Fibroblast of skin of left biceps (primary cell): Measurements from ENCODE around the gene DLD.
"Not testable (repeated sequence)": the region's sequence is repeated elsewhere in the genome, so short reads cannot be mapped to it uniquely, and the experiment has no call there.

Experiments used
- DNase-seq, 2 experiments: peaks; one replicate each; pipeline ENCODE4 v3.0.0-alpha.2; 2013; ENCODE audit warnings: low read depth in 2 of 2

DLD gene

GRCh38 chr7:107944411-107945169 is 53.6 kb downstream of the DLD start:
- no peak for DNase-seq

GRCh38 chr7:107945332-107945731 is 54.3 kb downstream of the DLD start:
- DNase-seq = no peak

DNA sequence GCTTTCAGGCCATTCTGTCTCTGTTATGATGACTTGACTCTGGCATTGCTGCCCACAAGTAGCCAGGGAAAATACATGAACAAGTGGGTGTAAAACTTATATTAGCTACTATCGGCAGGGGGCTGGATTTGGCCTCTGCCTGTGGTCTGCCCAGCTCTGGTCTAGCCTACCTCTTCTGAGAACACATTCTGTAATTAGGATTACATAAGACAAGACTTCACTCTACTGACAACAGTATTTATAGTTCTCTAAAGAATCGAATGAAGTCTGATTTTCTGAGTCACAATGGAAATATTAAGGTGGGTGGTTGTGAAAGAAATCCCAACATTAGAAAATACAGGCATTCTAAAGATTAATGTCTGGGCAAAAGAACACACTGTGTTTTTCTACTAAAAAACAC is 55.5 kb downstream of the DLD start:
- DNase-seq = no peak

GRCh38 chr7:107946881-107947280 is 55.9 kb downstream of the DLD start:
- DNase-seq = no peak

DNA sequence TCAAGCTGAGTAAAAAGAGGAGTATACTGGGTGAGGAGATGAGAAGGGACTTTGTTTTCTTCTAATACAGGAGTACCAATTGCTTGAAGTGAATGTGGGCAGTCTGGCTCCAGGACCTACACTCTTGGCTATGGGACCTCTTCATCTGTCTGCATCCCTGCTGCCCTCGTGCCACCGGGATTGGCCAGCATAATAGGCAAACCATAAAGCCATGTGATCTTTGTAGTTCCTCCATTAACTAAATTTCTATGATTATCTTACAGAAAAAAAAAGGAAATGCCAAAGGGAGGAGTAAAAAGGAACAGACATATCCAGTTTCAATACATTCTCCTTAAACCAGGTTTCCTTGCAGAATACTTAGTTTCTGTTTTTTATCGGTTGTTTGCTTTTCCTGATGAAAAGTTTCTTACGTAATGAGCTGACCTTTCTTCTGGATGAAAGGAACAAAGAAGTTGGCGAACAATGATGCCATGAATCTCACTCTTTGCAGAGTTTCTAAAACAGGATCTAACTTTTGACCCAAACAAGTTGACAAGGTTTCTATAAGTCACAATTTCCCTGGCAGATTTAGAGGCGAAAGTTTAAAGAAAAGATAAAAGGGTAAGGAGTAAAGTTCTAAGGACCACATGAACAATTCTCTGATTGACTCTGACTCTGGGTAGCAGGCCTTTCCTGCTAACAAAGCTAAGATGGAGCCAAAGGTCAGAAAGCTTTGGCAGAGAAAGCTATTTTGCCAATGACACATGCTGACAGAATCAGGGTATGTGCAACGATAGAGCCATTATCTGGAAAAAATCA is 57.9 kb downstream of the DLD start:
- DNase-seq = peak in 1 of 2 experiments; percentile 45

- no peak for DNase-seq
Measured at GRCh38 chr7:107949443-107949935, 58.5 kb downstream of the DLD start.

- DNase-seq = no peak
Measured at GRCh38 chr7:107951172-107951787, 60.3 kb downstream of the DLD start.

DNA sequence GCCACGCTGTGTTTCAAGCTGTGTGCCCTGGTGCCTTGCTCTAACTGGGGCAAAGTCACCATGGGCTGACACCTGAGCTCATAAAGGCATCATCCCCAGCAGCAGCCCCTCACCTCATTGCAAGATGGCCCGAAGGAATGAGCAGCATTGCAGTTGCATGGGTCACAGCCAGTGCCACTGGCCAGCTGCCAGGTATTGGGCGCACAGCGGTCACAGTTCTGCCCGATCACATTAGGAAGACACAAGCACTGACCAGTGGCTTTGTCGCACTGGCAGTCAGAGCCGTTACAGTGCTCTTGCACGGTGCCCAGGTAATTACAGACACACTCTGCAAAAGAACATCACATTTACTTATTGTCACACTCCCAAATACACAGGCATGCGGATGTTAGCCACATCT is 60.9 kb downstream of the DLD start:
- DNase-seq = no peak

- DNase-seq = no peak
Measured at GRCh38 chr7:107953265-107953923, 62.4 kb downstream of the DLD start.

DNA sequence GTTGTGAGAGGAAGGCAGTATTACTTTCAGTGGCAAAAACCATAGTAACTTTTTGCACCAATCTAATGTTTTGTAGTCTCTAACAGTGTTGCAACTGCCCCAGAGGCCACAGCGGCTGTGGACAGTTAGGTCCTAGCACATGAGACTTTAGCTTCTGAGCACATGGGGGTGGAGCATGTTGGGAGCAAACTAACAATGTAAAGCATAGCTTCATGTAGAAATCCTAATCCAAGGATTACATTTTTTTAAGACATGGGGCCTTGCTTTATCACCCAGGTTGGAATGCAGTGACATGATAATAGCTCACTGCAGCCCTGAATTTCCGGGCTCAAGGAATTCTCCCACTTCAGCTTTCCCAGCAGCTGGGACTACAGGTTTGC is 62.9 kb downstream of the DLD start:
- no peak for DNase-seq

- no peak for DNase-seq
Measured at GRCh38 chr7:107955394-107955793, 64.4 kb downstream of the DLD start.

GRCh38 chr7:107956950-107957349 is 66.0 kb downstream of the DLD start:
- DNase-seq = not testable (repeated sequence)

- DNase-seq = no peak
Measured at GRCh38 chr7:107957436-107957835, 66.5 kb downstream of the DLD start.

DNA sequence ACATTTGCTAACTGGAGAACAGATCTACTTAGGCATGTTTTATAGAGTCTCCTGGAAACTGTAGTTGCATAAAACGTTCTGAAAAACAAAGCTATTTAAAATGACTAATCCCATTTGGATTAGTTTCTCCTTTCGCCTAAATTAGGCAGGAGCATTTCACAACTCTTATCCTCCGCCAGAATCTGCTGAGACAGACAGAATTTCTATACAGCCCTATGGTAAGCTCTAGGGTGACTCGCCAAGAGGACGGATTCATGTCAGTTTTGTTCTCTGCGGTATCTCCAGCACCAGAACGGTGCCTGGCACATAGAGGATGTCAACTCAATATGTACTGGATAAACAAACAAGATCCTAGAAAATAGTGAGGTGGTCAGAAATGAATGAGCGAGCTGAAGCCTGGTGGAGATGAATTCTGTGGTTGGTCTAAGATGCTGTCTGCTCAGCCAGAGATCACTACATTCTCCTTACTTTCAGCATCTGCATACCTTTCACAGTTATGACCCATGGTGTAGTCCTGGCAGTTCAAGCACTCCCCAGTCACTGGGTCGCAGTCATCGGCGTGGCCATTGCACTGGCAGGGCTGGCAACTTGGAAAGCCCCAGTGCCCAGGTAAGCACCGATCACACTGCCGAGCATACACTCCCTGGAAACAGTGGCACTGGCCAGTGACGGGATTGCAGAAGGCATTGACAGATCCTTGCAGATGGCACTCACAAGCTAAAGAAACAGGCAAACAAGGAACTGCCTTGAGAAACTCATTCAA is 68.0 kb downstream of the DLD start:
- DNase-seq = peak; percentile 78 to 82

DNA sequence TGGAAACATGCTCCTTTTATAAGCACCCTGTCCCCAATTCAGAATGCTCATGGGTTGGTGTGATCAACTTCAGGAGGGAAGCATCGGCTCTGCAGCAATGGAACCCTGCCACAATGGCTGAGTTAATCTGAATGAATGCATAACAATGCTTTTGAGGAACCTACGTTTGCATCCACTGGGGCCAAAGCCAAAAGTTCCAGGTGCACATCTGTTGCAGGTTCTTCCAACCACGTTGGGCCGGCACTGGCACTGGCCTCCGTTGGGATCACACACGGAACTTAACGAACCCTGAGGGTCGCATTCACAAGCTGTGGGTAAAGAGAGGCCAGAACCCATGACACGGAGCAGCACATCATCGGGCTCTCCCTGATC is 68.5 kb downstream of the DLD start:
- no peak for DNase-seq

- no peak for DNase-seq
Measured at GRCh38 chr7:107960272-107960671, 69.3 kb downstream of the DLD start.

GRCh38 chr7:107961405-107961804 is 70.4 kb downstream of the DLD start:
- no peak for DNase-seq

GRCh38 chr7:107962817-107963216 is 71.8 kb downstream of the DLD start:
- DNase-seq = no peak

DNA sequence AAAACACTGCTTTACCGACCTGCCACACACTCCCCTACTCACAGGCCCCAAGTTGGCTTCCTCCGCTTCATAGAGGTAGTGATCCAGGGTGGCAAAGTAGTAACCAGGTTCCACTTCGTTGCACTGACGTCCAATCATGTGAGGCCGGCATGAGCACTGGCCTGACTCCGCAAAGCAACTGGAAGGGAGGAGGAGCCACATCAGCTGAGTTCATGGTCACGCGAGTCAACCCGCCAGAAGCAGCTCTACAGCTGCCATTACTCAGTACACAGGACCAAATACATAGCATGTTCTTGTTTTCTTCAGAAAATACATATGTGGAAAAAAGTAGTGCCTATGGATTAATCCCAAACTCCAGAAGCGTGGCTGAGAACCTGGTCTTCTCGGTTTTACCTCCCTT is 73.5 kb downstream of the DLD start:
- no peak for DNase-seq

GRCh38 chr7:107966711-107967110 is 75.7 kb downstream of the DLD start:
- DNase-seq = no peak

DNA sequence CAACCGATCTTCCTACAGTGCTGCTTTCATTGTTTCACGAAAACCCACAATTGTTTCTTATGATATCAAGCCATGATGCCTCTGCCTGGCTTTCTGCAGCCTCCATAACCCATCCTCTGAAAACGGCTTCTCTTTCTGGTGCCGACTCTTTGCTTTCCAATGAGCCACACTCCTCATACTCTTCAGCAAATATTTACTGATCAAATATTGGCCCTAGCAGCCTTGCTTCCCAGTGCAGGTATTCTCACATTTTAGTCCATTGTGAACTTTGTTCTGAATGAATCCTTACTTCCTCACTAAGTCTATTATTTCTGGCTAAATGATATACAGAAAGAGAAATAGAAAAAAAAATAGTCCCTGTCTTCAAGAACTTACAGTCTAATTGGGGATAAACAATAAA is 76.4 kb downstream of the DLD start:
- DNase-seq = no peak
